PC-9 (cell line): ENCODE results near the gene APOH. TPM values are rescaled to one million over a fixed set of nuclear protein-coding genes. Genes with fewer than 3 reads are reported as not detected.

Experiments used
- BruUV-seq: library from RNA; stranded (reverse); fragments of 400-500 nt; replicated peaks from 2 replicates; lab custom pipeline; 2021; lab: Mats Ljungman, UMichigan
- CTCF ChIA-PET: fragments of 300-600 bp; sonication (Branson Sonifier 250); formaldehyde crosslinking; loops from one replicate; lab custom pipeline; 2022; ENCODE audit warnings: antibody characterized with exemption; lab: Charles Lee
- POLR2A ChIA-PET: fragments of 300-600 bp; sonication (Branson Sonifier 250); formaldehyde crosslinking; loops from one replicate; lab custom pipeline; 2022; ENCODE audit warnings: antibody characterized with exemption; ENCODE audit not compliant: unreplicated experiment; lab: Charles Lee
- DNase-seq, 2 experiments: peaks; one replicate each; pipeline versions ENCODE4 v3.0.0 to v3.0.0-alpha.2; 2015 to 2022; ENCODE audit warnings: mixed read lengths in 1 of 2
- H2AFZ ChIP-seq: fragments of 200-600 bp; sonication (generic); 2 replicates; pipeline ENCODE4 v1.8.1; 2017; ENCODE audit warnings: antibody characterized with exemption
- H3F3A ChIP-seq: fragments of 200-600 bp; sonication (generic); 2 replicates; pipeline ENCODE4 v1.8.1; 2017; ENCODE audit warnings: antibody characterized with exemption, mild to moderate bottlenecking, low read depth; ENCODE audit not compliant: insufficient read depth
- H3K27ac ChIP-seq: fragments of 200-600 bp; sonication (generic); 2 replicates; pipeline ENCODE4 v1.6.1; 2016; ENCODE audit warnings: mixed run types
- H3K27me3 ChIP-seq: fragments of 200-600 bp; sonication (generic); 2 replicates; pipeline ENCODE4 v1.6.1; 2016; ENCODE audit warnings: low read depth, mixed run types; ENCODE audit not compliant: insufficient read depth
- H3K36me3 ChIP-seq: fragments of 200-600 bp; sonication (generic); 2 replicates; pipeline ENCODE4 v1.6.1; 2016; ENCODE audit warnings: low read depth, mixed run types
- H3K4me1 ChIP-seq: fragments of 200-600 bp; sonication (generic); replicated peaks from 2 replicates; pipeline ENCODE4 v1.6.1; 2016; ENCODE audit warnings: mixed run types; ENCODE audit not compliant: insufficient read depth
- H3K4me2 ChIP-seq: fragments of 200-600 bp; sonication (generic); 2 replicates; pipeline ENCODE4 v1.6.1; 2017; ENCODE audit warnings: mixed run types
- H3K4me3 ChIP-seq: fragments of 200-600 bp; sonication (generic); 2 replicates; pipeline ENCODE4 v1.6.1; 2016; ENCODE audit warnings: mixed run types
- H3K79me2 ChIP-seq: fragments of 200-600 bp; sonication (generic); 2 replicates; pipeline ENCODE4 v1.6.1; 2017; ENCODE audit warnings: low read depth, mixed run types
- H3K9me2 ChIP-seq: fragments of 200-600 bp; sonication (generic); 2 replicates; pipeline ENCODE4 v1.8.1; 2017; ENCODE audit warnings: mild to moderate bottlenecking; ENCODE audit not compliant: insufficient read depth
- H3K9me3 ChIP-seq: fragments of 200-600 bp; sonication (generic); 2 replicates; pipeline ENCODE4 v1.8.1; 2016; ENCODE audit warnings: low read depth; ENCODE audit not compliant: insufficient read depth
- H4K20me1 ChIP-seq: fragments of 200-600 bp; sonication (generic); 2 replicates; pipeline ENCODE4 v1.8.1; 2017; ENCODE audit not compliant: insufficient read depth
- EZH2 ChIP-seq: fragments of 200-600 bp; sonication (generic); IDR thresholded peaks from 2 replicates; pipeline ENCODE4 v1.8.0; 2017; ENCODE audit warnings: antibody characterized with exemption, low read depth
- intact Hi-C: fragments of 100-400 bp; cut with micrococcal nuclease; formaldehyde crosslinking; loops from one replicate; pipeline ENCODE4 v1.10.0; 2022; ENCODE audit not compliant: unreplicated experiment
- total RNA-seq: library from RNA; stranded (reverse); gene quantifications from 2 replicates; pipeline ENCODE4 v1.2.3, GENCODE V29; 2021
- TF ChIP-seq, protein P1 (sequence below): fragments of 200-600 bp; sonication (generic); conservative IDR thresholded peaks from 2 replicates; pipeline ENCODE4 v1.6.1; 2017; ENCODE audit warnings: mixed run types, antibody characterized with exemption, mild to moderate bottlenecking, moderate library complexity

APOH gene
- total RNA-seq, 1 experiment from 2014 or later = not detected

DNA sequence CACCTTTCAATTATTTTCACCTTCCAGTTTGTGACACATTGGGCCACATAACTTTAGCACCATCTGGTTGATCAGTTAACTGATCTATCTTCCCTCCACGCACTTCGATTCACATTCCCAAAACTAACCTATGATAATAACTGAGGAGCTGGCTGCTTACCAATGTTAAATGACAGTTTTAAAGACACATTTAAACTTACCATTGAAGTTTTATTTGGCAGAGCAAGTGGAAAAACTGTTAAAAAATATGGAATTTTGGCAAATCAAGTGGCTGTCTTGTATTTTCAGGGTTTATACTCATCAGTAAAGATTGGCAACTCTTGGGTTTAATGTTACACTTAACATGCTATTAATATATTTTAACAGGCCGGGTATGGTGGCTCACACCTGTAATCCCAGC is 5.4 kb upstream of the APOH start:
- no peaks in the 10 kb centered on the region for H3K4me1 ChIP-seq
- no peaks in the 10 kb centered on the region for H3K9me2 ChIP-seq
- intact Hi-C loops = no loop called here
- no peaks in the 10 kb centered on the region for H4K20me1 ChIP-seq
- DNase-seq = no peak
- H3K36me3 ChIP-seq = no peaks in the 10 kb centered on the region
- BruUV-seq = no TSS peak
- no peaks in the 10 kb centered on the region for H3K27me3 ChIP-seq
- TF ChIP-seq, protein P1, sequence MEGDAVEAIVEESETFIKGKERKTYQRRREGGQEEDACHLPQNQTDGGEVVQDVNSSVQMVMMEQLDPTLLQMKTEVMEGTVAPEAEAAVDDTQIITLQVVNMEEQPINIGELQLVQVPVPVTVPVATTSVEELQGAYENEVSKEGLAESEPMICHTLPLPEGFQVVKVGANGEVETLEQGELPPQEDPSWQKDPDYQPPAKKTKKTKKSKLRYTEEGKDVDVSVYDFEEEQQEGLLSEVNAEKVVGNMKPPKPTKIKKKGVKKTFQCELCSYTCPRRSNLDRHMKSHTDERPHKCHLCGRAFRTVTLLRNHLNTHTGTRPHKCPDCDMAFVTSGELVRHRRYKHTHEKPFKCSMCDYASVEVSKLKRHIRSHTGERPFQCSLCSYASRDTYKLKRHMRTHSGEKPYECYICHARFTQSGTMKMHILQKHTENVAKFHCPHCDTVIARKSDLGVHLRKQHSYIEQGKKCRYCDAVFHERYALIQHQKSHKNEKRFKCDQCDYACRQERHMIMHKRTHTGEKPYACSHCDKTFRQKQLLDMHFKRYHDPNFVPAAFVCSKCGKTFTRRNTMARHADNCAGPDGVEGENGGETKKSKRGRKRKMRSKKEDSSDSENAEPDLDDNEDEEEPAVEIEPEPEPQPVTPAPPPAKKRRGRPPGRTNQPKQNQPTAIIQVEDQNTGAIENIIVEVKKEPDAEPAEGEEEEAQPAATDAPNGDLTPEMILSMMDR = no peak
- no peak for TF ChIP-seq EZH2
- no peak overlapping the region for H3K4me3 ChIP-seq
- no peak overlapping the region for H3K27ac ChIP-seq
- POLR2A ChIA-PET = no interaction called here
- CTCF ChIA-PET = no interaction called here
- H3K4me2 ChIP-seq = no peak overlapping the region
- no peaks in the 10 kb centered on the region for H3K9me3 ChIP-seq
- H3K79me2 ChIP-seq = no peaks in the 10 kb centered on the region
- no peak overlapping the region for H2AFZ ChIP-seq
- no peaks in the 10 kb centered on the region for H3F3A ChIP-seq

DNA sequence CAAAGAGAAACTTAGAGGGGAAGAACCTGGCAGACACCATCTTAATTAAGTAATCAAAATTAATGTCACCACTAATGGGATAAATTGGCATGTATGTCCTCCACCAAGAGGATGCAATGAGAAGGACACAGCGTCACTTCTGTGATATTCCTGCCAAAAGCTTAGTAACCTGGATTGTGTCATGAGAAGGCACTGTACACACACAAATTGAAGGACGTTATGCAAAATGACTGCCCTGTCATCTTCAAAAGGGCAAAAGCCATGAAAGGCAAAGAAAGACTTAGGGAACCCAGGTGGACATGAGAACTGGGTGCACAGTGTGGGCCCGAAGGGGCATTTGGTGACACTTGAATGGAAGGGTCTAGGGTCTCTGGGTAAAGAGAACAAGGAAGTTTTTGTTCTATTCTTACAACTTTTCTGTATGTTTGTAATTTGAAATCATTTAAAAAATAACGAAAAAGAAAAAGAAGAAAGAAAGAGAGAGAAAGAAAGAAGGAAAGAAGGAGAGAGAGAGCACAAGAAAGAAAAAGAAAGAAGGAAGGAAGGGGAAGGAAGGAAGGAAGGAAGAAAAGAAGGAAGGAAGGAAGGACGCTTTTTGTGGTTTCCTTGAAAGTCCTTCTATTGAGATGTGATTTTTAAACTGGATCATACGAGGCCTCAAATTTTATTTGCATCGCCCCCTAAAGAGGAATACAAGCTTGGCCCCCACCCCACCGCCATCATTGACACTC is 4.0 kb upstream of the APOH start:
- BruUV-seq = no TSS peak
- H3K4me2 ChIP-seq = no peak overlapping the region
- CTCF ChIA-PET = no interaction called here
- no peaks in the 10 kb centered on the region for H3K36me3 ChIP-seq
- H3K4me3 ChIP-seq = no peak overlapping the region
- POLR2A ChIA-PET = no interaction called here
- intact Hi-C loops = no loop called here
- no peaks in the 10 kb centered on the region for H3K9me2 ChIP-seq
- no peak overlapping the region for H3K27ac ChIP-seq
- H3F3A ChIP-seq = no peaks in the 10 kb centered on the region
- H3K9me3 ChIP-seq = no peaks in the 10 kb centered on the region
- H4K20me1 ChIP-seq = no peaks in the 10 kb centered on the region
- DNase-seq = no peak
- no peaks in the 10 kb centered on the region for H3K79me2 ChIP-seq
- H2AFZ ChIP-seq = no peak overlapping the region
- H3K27me3 ChIP-seq = no peaks in the 10 kb centered on the region
- no peaks in the 10 kb centered on the region for H3K4me1 ChIP-seq
- TF ChIP-seq, protein P1 = no peak
- TF ChIP-seq EZH2 = no peak

DNA sequence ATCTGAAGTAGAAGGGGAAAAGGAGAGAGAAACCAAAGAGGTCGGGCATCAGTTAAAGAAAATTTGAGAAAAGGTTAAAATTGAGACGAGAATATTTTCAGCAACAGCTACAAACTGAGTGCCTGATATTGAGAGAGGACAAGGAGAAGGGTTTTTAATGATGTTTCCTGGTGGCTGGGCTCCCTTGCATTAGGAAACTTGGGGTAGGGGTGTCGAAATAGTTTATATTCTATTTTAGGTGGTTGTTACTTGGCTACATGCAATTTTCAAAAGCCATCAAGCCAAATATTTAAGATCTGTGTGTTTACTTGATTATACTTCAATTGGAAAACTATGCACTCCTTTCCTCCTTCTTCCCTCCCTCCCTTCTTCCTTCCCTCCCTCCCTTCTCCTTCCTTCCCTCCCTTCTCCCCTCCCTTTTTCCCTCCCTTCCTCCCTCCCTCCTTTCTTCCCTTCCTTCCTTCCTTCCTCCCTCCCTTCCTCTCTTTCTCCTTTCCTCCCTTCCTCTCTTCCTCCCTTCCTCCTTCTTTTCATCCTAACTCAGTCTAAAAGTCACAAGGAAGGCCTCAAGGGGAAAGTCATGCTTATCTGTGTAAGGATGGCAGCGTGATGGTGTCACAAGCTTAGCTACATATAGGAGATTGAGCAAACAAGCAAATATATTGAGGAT is 1.8 kb upstream of the APOH start:
- TF ChIP-seq EZH2 = no peak
- TF ChIP-seq, protein P1 = no peak
- CTCF ChIA-PET = no interaction called here
- no peaks in the 10 kb centered on the region for H3K27me3 ChIP-seq
- no peaks in the 10 kb centered on the region for H3F3A ChIP-seq
- no peaks in the 10 kb centered on the region for H3K4me1 ChIP-seq
- no peaks in the 10 kb centered on the region for H3K36me3 ChIP-seq
- no peaks in the 10 kb centered on the region for H3K79me2 ChIP-seq
- BruUV-seq = no TSS peak
- H4K20me1 ChIP-seq = no peaks in the 10 kb centered on the region
- intact Hi-C loops = no loop called here
- H3K9me3 ChIP-seq = no peaks in the 10 kb centered on the region
- no peak overlapping the region for H3K4me3 ChIP-seq
- H3K4me2 ChIP-seq = no peak overlapping the region
- POLR2A ChIA-PET = no interaction called here
- H2AFZ ChIP-seq = no peak overlapping the region
- H3K9me2 ChIP-seq = no peaks in the 10 kb centered on the region
- no peak for DNase-seq
- no peak overlapping the region for H3K27ac ChIP-seq
